Glutamatergic neuron (in vitro differentiated cells): ENCODE data around the gene ZDHHC19. TPM values are rescaled to one million over a fixed set of nuclear protein-coding genes. Genes with fewer than 3 reads are reported as not detected.

ENCODE experiments used
- DNase-seq: peaks from one replicate; pipeline ENCODE4 v3.0.0; 2022
- H3K27ac Mint-ChIP-seq: one replicate; pipeline ENCODE4 v1.8.0; 2020; ENCODE audit warnings: mild to moderate bottlenecking, mixed read lengths, inconsistent platforms; ENCODE audit not compliant: unreplicated experiment
- H3K27me3 Mint-ChIP-seq: one replicate; pipeline ENCODE4 v1.8.0; 2020; ENCODE audit warnings: mild to moderate bottlenecking, moderate library complexity, mixed read lengths, inconsistent platforms; ENCODE audit not compliant: unreplicated experiment
- H3K36me3 Mint-ChIP-seq: one replicate; pipeline ENCODE4 v1.8.0; 2020; ENCODE audit warnings: mild to moderate bottlenecking, mixed read lengths, inconsistent platforms; ENCODE audit not compliant: unreplicated experiment
- H3K4me1 Mint-ChIP-seq: one replicate; pipeline ENCODE4 v1.8.0; 2020; ENCODE audit warnings: mild to moderate bottlenecking, low read depth, mixed read lengths, inconsistent platforms; ENCODE audit not compliant: unreplicated experiment
- H3K4me3 Mint-ChIP-seq: one replicate; pipeline ENCODE4 v1.8.0; 2020; ENCODE audit warnings: mild to moderate bottlenecking, mixed read lengths, inconsistent platforms; ENCODE audit not compliant: unreplicated experiment
- H3K9me3 Mint-ChIP-seq: one replicate; pipeline ENCODE4 v1.8.0; 2020; ENCODE audit warnings: mild to moderate bottlenecking, moderate library complexity, mixed read lengths, inconsistent platforms; ENCODE audit not compliant: unreplicated experiment
- CTCF ChIP-seq: fragments of 200-600 bp; sonication (generic); IDR thresholded peaks from one replicate; pipeline ENCODE4 v1.5.0; 2021; ENCODE audit not compliant: partially characterized antibody, unreplicated experiment
- total RNA-seq: library from RNA; stranded (reverse); fragmentation: NEBNext Ultra II Directional; extraction: Animal tissue kit (Norgen Biotek cat#: 25700); gene quantifications from one replicate; pipeline ENCODE4 v1.2.1, GENCODE V29; 2021; ENCODE audit not compliant: unreplicated experiment

Gene ZDHHC19
- total RNA-seq, 1 donor from 2014 or later = 1.2 TPM

DNA sequence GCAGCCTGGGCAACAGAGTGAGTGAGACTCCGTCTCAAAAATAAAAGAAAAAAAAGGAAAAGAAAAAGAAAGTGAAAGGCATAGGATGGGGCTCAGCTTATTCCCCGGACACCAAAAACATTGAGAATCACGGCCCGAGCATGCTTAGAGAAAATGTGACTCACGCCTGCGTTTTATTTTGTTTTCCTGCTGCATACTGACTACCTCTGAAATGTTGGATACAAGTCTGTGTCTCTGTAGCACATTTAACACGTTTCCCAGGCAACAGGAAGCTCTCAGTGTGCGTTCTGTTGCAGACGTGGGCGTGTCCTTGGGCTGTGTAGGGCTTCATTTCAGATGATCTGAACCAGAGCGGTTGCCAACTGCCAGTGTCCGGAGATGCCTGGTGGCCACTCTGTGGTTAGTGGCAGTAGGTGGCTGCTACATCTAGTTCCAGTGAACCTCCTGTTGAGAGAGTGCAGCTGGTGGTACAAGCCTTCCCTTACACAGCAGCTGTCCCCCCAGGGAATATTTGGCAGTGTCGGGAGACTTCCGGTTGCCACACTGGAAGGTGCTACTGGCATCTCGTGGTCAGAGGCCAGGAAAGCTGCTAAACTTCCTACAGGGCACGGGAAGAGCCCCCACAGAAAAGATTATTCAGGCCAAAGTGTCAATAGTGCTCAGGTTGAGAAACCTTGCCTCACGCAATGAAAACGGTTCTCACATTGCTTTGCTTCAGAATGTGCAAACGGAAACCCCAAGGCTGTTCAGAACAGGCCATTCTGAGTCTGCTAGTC is 8.2 kb upstream of the ZDHHC19 start:
- Mint-ChIP-seq H3K36me3 (no peaks in the 10 kb centered on the region), H3K27ac (no peak overlapping the region), H3K4me3 (no peak overlapping the region), H3K4me1 (peaks cover 6% of the 10 kb centered on the region), H3K9me3 (peaks cover 1% of the 10 kb centered on the region), H3K27me3 (peaks cover 5% of the 10 kb centered on the region)
- no peak for TF ChIP-seq CTCF
- DNase-seq = no peak

- no peak for DNase-seq
- H3K36me3 Mint-ChIP-seq = no peaks in the 10 kb centered on the region
- H3K9me3 Mint-ChIP-seq = peaks cover 1% of the 10 kb centered on the region
- H3K27me3 Mint-ChIP-seq = peaks cover 5% of the 10 kb centered on the region
- TF ChIP-seq CTCF = no peak
- H3K4me1 Mint-ChIP-seq = peaks cover 6% of the 10 kb centered on the region
- no peak overlapping the region for H3K4me3 Mint-ChIP-seq
- H3K27ac Mint-ChIP-seq = no peak overlapping the region
These were observed 7.0 kb upstream of the ZDHHC19 start for GRCh38 chr3:196218155-196218712.

DNA sequence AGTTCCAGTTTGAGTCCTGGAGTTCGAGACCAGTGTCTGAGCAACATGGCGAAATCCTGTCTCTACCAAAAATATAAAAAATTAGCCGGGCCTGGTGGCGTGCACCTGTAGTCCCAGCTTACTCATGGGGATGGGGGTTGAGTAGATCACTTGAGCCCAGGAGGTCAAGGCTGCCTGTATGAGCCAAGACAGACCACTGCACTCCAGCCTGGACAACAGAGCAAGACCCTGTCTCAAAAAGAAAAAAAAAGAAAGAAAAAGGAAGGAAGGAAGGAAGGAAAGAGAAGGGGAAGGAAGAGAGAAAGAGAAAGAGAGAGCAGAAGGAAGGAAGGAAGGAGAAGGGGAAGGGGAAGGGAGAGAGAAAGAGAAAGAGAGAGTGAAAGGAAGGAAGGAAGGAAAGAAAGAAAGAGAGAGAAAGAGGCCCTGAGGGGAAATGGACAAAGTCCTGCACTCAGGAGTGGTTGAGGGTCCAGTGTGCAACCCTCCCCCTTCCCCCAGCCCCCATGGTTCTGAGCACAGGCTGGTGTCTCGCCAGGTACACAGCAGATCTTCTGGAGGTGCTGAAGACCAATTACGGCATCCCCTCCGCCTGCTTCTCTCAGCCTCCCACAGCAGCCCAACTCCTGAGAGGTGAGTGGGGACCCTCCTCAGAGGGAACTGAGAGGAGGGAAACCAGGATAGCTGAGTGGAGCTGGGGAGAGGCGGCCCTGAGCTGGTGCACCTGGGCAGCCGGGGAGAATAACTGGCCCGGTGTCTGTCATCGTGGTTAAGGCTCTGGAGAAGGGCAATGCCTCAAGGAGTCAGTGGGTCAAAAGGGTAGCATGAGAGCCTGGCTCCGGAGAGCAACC is 6.3 kb upstream of the ZDHHC19 start:
- peaks cover 1% of the 10 kb centered on the region for H3K9me3 Mint-ChIP-seq
- H3K4me1 Mint-ChIP-seq = peaks cover 6% of the 10 kb centered on the region
- H3K27ac Mint-ChIP-seq = no peak overlapping the region
- DNase-seq = no peak
- no peak for TF ChIP-seq CTCF
- no peak overlapping the region for H3K4me3 Mint-ChIP-seq
- no peaks in the 10 kb centered on the region for H3K36me3 Mint-ChIP-seq
- H3K27me3 Mint-ChIP-seq = peaks cover 5% of the 10 kb centered on the region

- Mint-ChIP-seq H3K9me3 (peaks cover 1% of the 10 kb centered on the region), H3K4me3 (no peak overlapping the region)
These were observed 5.5 kb upstream of the ZDHHC19 start for GRCh38 chr3:196216681-196217211.

More at GRCh38 chr3:196216681-196217211, 5.5 kb upstream of the ZDHHC19 start:
- Mint-ChIP-seq H3K27me3 (peaks cover 5% of the 10 kb centered on the region), H3K27ac (no peak overlapping the region), H3K36me3 (no peaks in the 10 kb centered on the region), H3K4me1 (peaks cover 6% of the 10 kb centered on the region)
- TF ChIP-seq CTCF = no peak
- no peak for DNase-seq
